ENCODE results near the gene FHIT.

- TF ChIP-seq CTCF (IDR thresholded peaks at IDR 0.05 in 4 of 5, conservative IDR thresholded peaks at IDR 0.05 in 1 of 5) (no peak), POLR2A (IDR thresholded peaks at IDR 0.05) (no peak)
These were observed 1035.3 kb downstream of the FHIT start for GRCh38 chr3:60215946-60216345.
